ENCODE data around the gene NMNAT3. TPM values are rescaled to one million over a fixed set of nuclear protein-coding genes. Genes with fewer than 3 reads are reported as not detected.

The NMNAT3 gene
- total RNA-seq, 2 donors from 2014 or later: 4.5 to 4.6 TPM

- peaks cover 7% of the 10 kb centered on the region for H3K27me3 ChIP-seq
- peak overlapping the region; percentile 47 for H3K4me3 ChIP-seq
- no peak overlapping the region for H3K9ac ChIP-seq (ENCODE audit: low read depth in 2 of 2, low read length in 2 of 2)
- DNase-seq: peak; percentile 29
- H3K4me1 ChIP-seq: no peaks in the 10 kb centered on the region
- H3K27ac ChIP-seq: no peak overlapping the region
- no peaks in the 10 kb centered on the region for H3K36me3 ChIP-seq
- H3K9me3 ChIP-seq: no peaks in the 10 kb centered on the region
- intact Hi-C loops (cut with DNase I): no loop called here
- TF ChIP-seq, protein P1, sequence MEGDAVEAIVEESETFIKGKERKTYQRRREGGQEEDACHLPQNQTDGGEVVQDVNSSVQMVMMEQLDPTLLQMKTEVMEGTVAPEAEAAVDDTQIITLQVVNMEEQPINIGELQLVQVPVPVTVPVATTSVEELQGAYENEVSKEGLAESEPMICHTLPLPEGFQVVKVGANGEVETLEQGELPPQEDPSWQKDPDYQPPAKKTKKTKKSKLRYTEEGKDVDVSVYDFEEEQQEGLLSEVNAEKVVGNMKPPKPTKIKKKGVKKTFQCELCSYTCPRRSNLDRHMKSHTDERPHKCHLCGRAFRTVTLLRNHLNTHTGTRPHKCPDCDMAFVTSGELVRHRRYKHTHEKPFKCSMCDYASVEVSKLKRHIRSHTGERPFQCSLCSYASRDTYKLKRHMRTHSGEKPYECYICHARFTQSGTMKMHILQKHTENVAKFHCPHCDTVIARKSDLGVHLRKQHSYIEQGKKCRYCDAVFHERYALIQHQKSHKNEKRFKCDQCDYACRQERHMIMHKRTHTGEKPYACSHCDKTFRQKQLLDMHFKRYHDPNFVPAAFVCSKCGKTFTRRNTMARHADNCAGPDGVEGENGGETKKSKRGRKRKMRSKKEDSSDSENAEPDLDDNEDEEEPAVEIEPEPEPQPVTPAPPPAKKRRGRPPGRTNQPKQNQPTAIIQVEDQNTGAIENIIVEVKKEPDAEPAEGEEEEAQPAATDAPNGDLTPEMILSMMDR (IDR thresholded peaks at IDR 0.05): no peak
These were observed 139.0 kb downstream of the NMNAT3 start for GRCh38 chr3:139538733-139539132.

GRCh38 chr3:139537795-139538621, 139.8 kb downstream of the NMNAT3 start:
- no peak overlapping the region for H3K9ac ChIP-seq (ENCODE audit: low read depth in 2 of 2, low read length in 2 of 2)

GRCh38 chr3:139537361-139537760, 140.4 kb downstream of the NMNAT3 start:
- Histone ChIP-seq H3K9ac (ENCODE audit: low read depth in 2 of 2, low read length in 2 of 2) (no peak overlapping the region), H3K9me3 (no peaks in the 10 kb centered on the region), H3K27ac (no peak overlapping the region), H3K4me1 (no peaks in the 10 kb centered on the region), H3K4me3 (no peak overlapping the region), H3K27me3 (peaks cover 7% of the 10 kb centered on the region), H3K36me3 (no peaks in the 10 kb centered on the region)
- DNase-seq: no peak
- intact Hi-C loops (cut with DNase I): no loop called here
- TF ChIP-seq, protein P1 (IDR thresholded peaks at IDR 0.05): no peak

More at GRCh38 chr3:139537795-139538621, 139.8 kb downstream of the NMNAT3 start:
- Histone ChIP-seq H3K27ac (no peak overlapping the region), H3K9me3 (no peaks in the 10 kb centered on the region), H3K27me3 (peaks cover 7% of the 10 kb centered on the region), H3K4me3 (no peak overlapping the region), H3K36me3 (no peaks in the 10 kb centered on the region), H3K4me1 (no peaks in the 10 kb centered on the region)
- intact Hi-C loops (cut with DNase I): no loop called here
- TF ChIP-seq, protein P1 (IDR thresholded peaks at IDR 0.05): no peak
- no peak for DNase-seq

DNA sequence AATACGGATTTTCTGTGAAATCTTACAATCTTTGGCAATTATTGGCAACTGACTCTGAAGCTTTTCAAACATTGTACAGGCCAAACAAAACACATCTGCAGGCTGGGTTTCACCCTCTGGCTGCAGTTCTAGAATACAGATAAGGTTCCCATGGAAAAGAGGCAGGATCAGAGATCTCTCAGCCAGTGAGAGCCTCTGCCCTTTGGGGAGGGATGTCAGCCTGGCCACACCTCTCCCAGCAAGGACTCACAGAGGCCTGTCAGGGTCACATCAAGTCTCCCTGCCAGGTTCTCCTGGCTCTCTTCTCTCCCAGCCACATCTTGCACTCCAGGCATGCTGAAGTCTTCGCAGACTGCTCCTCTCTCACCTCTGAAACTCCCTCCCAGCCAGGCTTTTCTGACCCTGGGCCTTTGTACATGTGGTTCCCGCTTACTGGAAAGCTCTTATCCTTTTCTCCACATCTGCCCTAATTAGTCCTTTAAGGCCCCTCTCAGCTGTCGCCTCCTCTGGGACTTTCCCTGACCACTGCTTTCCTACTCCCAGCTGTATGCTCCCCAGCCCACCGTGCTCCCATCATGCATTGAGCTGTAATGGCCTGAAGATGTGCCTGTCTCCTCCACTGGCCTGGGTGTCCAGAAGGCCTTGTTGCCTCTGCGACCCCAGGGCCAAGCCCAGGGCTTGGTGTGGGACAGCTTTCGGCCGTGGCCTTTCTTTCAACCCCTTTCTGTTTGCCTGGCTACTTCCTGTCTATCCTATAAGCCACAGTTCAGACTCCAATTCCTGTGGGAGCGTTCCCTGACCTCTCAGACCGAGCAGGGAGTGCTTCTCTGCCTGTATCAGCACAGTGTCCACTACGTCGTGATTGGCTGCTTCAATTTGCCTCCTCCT, 142.5 kb downstream of the NMNAT3 start:
- H3K4me1 ChIP-seq: no peaks in the 10 kb centered on the region
- peak; percentile 30 for DNase-seq
- H3K4me3 ChIP-seq: no peak overlapping the region
- H3K9ac ChIP-seq (ENCODE audit: low read depth in 2 of 2, low read length in 2 of 2): peak overlapping the region in 1 of 2 donors; percentile 21
- peaks cover 7% of the 10 kb centered on the region for H3K27me3 ChIP-seq
- H3K9me3 ChIP-seq: no peaks in the 10 kb centered on the region
- peak overlapping the region; percentile 16 for H3K27ac ChIP-seq
- TF ChIP-seq, protein P1 (IDR thresholded peaks at IDR 0.05): no peak
- no peaks in the 10 kb centered on the region for H3K36me3 ChIP-seq
- intact Hi-C loops (cut with DNase I): no loop called here

DNA sequence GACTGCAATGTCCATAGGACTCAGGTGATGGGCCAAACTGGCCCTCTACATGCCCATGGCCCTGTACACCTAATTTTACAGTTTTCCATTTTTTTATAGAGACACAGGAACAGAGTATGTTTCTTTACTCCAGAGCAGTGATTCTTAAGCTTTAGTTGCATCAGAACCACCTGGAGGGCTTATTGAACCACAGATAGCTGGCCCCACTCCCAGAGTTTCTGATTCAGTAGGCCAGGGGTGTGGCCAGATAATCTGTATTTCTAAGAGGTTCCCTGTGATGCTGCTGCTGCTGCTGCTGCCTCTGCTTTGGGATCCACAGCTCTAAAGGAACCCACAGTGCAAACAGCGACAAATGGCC, 143.3 kb downstream of the NMNAT3 start:
- Histone ChIP-seq H3K9ac (ENCODE audit: low read depth in 2 of 2, low read length in 2 of 2) (no peak overlapping the region), H3K4me1 (no peaks in the 10 kb centered on the region), H3K27ac (peak overlapping the region; percentile 16), H3K4me3 (no peak overlapping the region), H3K9me3 (no peaks in the 10 kb centered on the region), H3K27me3 (peaks cover 4% of the 10 kb centered on the region), H3K36me3 (no peaks in the 10 kb centered on the region)
- DNase-seq: peak; percentile 25
- TF ChIP-seq, protein P1 (IDR thresholded peaks at IDR 0.05): no peak
- intact Hi-C loops (cut with DNase I): no loop called here

Measured in colonic mucosa (tissue), 4 donors.